ENCODE data around the gene RPS6KA4.

Gene RPS6KA4

DNA sequence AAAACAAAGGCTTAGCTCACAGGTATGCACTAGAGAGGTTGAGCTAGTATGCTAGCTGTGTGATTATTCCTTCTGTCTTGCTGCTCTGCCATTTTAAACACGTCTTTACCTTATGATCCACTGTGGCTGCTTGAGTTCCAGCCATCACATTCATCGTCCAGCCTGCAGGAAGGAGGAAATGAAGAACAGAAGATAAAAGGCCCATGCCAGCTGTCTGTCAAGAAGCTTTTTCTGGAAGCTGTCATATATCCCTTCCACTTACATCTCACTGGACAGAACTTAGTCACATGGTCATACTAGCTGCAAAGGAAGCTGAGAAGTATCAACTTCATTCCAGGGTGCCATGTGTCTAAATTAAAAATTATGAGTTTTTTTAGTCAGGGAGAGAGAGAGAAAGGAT, 31.6 kb upstream of the RPS6KA4 start:
- DNase-seq (ENCODE audit: low read depth) = no peak

- no peak for DNase-seq (ENCODE audit: low read depth)
Observed at GRCh38 chr11:64327993-64328392, 31.0 kb upstream of the RPS6KA4 start.

GRCh38 chr11:64330888-64331287, 28.1 kb upstream of the RPS6KA4 start:
- no peak for DNase-seq (ENCODE audit: low read depth)

DNA sequence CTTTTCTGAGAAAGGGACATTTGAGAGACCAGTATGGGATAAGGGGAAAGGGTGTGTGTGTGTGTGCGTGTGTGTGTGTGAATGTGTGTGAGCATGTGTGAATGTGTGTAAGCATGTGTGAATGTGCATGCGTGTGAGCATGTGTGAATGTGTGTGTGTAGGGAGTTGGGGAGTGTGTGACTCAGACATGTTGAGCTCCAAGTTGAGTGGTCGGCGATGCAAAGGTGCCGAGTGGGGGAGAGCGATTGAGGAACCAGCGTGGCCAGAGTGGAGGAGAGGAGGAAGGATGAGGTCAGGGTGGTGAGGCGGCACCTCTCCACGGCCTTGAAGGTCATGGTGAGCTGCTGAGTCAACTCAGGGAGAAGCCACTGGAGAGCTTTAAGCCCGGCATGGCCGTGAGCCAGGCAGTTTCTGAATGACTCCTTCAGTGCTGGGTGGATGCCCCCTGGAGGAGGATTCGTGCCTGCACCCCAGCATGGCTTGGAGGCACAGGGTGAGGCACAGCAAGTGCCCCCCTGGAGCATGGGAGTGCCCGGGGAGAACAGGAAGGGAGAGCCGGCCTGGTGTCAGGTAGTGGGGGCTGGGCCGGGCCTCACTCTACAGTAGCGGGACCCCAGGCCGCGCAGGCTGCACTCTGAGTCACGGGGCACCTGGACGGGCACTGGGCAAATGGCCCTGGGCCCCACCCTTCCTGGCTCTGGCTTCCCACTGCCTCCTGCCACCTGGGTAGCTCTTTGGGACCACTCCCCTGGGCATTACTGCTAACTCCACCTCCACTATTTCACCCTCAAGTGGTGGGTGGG, 27.2 kb upstream of the RPS6KA4 start:
- peak; percentile 27 for DNase-seq (ENCODE audit: low read depth)

DNA sequence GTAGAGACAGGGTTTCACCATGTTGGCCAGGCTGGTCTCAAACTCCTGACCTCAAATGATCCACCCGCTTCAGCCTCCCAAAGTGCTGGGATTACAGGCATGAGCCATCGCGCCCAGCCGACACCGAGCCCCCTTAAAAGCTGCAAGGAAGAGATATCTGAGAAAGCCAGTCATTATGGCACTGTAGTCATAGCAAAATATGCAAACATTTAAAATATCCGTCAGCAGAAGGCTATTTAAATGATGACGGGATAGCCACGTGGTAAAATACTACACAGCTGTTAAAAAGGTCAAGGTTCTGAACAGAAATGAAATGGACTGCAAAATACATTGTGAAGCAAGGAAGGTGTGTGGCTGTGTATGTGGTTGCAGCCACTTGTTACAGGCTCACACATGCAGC, 25.4 kb upstream of the RPS6KA4 start:
- DNase-seq (ENCODE audit: low read depth) = no peak

DNA sequence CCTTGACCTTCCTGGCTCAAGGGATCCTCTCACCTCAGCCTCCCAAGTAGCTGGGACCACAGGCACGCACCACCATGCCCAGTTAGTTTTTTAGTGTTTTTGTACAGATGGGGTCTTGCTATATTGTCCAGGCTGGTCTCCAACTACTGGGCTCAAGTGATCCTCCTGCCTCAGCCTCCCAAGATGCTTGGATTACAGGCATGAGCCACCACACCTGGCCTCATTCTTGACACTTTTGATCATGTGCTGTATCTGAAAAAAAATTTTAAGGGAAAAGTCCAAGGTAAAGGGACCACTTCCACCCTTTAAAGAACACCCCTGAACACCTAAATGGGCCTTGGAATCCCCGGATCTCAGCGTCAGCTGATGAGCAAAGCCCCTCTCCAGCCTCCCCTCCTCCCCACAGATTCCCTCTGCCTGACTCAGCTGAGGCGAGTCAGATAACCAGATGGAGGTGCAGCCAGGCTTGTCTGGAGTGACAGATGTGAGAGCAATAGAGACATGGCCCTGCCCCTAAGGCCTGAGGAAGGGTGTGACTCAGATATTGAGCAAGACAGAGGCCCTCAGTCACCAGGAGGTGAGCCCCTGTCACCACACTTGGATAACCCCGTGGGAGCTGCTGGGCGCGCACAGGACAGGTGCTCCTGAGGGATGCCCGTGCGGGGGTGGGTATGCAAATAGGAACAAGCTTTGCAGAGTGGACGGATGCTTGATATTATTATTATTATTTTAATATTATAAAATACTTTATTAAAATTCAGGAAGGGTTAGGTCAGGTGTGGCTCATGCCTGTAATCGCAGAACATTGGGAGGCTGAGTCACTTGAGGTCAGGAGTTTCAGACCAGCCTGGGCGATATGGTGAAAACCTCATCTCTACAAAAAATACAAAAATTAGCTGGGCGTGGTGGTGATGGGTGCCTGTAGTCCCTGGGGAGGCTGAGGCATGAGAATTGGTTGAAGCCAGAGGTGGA, 23.9 kb upstream of the RPS6KA4 start:
- DNase-seq (ENCODE audit: low read depth) = no peak

DNA sequence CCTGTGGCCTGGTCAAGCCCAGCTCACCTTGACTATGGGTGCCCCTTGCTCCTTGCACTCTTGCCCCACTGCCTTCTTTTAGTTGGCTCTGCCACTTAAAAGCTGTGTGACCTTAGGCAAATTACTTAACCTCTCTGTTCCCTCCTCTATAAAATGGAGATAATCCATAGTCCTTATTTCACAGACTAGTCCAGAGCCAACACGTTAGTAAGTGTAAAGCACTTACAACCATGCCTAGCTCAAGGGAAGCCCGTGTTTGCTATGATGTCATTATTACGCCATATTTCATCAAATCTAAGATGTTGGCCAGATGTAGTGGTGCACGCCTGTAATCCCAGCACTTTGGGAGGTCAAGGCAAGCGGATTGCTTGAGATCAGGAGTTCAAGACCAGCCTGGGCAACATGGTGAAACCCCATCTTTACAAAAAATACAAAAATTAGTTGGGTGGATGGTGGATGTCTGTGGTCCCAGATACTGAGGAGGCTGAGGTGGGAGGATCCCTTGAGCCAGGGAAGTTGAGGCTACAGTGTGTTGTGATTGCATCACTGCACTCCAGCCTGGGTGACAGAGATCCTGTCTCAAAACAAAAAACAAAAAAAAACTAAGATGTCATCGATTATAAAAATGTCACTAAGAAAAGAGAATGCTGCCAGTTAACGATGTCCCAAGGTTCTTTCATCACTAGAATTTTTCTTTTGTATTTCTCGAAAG, 21.3 kb upstream of the RPS6KA4 start:
- DNase-seq (ENCODE audit: low read depth) = no peak

DNA sequence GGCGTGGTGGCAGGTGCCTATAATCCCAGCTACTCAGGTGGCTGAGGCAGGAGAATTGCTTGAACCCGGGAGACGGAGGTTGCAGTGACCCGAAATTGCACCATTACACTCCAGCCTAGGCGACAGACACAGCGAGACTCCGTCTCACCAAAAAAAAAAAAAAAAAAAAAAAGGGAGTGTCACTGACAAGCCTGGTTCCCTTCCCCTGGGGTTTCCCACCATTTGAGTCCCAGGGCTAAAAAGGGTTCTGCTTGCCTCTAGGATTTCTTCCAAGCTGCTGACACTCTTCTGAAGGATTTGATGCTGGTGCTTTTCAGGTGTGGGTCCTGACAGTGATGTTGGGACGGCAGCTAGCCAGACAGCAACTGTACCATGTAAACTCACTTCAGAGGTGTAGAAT, 20.2 kb upstream of the RPS6KA4 start:
- DNase-seq (ENCODE audit: low read depth) = no peak

- no peak for DNase-seq (ENCODE audit: low read depth)
Observed at GRCh38 chr11:64339286-64339685, 19.7 kb upstream of the RPS6KA4 start.

DNA sequence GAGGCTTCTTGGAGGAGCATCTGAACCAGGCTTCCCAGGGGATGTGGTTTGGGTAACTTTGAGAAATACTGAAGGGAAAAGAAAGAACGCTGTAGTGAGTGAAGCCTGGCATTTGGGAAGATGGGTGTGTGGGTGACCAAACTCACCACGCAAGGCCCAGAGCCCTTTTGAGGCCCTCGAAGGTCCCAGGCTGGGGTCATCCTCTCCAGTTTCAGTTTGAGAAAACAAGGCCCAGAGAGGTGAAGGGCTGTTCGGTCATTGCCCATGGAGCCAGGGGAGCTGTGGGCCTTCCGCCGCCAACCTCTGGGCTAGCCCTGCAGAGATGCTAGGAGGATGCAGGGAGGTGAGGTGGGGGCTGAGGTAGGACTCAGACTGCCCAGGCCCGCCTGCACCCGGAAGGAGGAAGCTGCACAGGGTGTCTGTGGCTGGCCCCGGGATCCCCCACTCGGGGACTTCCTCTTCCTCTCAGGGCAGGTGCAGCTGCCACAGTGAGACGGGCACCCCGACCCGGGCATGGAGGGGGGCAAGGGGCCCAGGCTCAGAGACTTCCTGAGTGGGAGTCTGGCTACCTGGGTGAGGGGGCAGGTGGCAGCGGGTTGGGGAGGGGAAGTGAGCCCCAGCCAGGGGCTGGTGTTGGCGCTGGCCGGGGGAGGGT, 19.1 kb upstream of the RPS6KA4 start, which contains the start of gene CCDC88B:
Gene CCDC88B, plus strand, starts transcription at position 451 of the 655 bp plus-strand sequence. Its CDS starts 63 bp downstream, at position 514.
- DNase-seq (ENCODE audit: low read depth) = peak; percentile 85

DNA sequence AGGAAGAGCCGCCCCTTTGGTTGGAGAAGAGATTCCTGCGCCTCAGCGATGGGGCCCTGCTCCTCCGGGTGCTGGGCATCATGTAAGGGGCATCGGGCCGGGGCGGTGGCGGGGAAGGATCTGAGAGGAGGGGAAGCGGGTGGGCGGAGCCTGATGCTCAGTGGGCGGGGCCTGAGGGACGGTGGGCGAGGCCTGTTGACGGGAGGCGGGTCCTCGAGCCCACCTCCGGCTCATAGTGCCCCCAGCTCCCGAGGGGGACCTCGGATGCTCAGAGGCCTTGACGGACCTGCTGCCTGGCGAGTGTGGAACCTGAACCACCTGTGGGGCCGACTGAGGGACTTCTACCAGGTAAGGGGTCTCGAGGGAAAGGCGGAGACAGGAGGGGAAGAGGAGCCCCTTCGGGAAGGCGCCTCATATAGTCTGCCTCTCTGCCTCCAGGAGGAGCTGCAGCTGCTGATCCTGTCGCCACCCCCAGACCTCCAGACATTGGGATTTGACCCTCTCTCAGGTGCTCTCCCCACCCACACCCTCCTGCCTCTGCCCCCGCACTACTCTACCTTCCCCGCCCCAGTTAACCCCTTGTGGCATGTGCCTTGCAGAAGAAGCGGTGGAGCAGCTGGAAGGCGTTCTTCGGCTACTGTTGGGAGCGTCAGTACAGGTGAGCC, 18.2 kb upstream of the RPS6KA4 start:
- peak; percentile 57 for DNase-seq (ENCODE audit: low read depth)

GRCh38 chr11:64341429-64341828, 17.5 kb upstream of the RPS6KA4 start:
- no peak for DNase-seq (ENCODE audit: low read depth)

DNA sequence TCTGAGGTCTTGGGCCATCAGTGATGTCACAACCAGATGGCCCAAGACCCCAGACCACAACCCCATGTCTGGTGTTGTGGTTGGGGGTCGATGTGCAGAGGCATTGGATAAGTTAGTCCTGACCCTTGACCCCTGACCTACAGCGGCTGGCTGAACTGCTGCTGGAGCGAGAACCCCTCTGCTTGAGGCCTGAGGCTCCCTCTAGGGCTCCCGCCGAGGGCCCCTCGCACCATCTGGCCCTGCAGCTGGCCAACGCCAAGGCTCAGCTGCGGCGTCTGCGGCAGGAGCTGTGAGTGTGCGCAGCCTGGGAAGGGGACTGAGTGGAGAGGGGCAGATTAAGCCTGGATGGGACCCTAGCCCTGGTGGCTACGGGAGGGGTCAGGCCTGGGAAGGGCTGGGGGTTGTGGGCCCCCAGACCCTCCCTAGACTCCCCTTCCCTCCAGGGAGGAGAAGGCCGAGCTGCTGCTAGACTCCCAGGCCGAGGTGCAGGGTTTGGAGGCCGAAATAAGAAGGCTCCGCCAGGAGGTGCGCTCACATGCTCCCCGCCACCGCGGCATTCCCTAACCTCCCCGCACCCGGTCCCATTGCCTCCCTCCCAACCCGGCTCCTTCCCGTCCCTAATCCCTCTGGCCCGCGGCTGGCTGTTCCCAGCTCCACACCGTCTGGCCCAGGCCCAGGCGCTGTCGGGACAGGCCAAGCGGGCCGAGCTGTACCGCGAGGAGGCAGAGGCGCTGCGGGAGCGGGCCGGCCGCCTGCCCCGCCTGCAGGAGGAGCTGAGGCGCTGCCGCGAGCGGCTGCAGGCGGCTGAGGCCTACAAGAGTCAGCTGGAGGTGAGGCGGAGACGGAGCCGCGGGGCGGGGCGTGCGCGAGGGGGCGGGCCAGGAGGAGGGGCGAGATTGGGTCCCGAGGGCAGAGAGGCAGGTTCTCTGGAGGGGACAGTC, 16.8 kb upstream of the RPS6KA4 start:
- peak; percentile 71 for DNase-seq (ENCODE audit: low read depth)

- no peak for DNase-seq (ENCODE audit: low read depth)
Observed at GRCh38 chr11:64342869-64343745, 15.9 kb upstream of the RPS6KA4 start.

- no peak for DNase-seq (ENCODE audit: low read depth)
Observed at GRCh38 chr11:64343767-64344559, 15.0 kb upstream of the RPS6KA4 start.

DNA sequence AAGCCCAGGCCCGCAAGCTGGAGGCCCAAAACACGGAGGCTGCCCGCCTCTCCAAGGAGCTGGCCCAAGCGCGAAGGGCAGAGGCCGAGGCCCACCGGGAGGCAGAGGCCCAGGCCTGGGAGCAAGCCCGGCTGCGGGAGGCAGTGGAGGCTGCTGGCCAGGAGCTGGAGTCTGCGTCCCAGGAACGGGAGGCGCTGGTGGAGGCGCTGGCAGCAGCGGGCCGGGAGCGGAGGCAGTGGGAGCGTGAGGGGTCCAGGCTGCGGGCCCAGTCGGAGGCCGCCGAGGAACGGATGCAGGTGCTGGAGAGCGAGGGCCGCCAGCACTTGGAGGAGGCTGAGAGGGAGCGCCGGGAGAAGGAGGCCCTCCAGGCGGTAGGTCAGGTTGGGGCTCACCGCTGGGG, 14.2 kb upstream of the RPS6KA4 start:
- DNase-seq (ENCODE audit: low read depth) = no peak

GRCh38 chr11:64347193-64347867, 11.6 kb upstream of the RPS6KA4 start:
- DNase-seq (ENCODE audit: low read depth) = no peak
